ENCODE results near the gene SLC9A2. TPM values are rescaled to one million over a fixed set of nuclear protein-coding genes. Genes with fewer than 3 reads are reported as not detected.

SLC9A2 gene
- total and polyA plus RNA-seq, 2 of the 13 experiments (the other 11 are each of a cell fraction or from before 2014, with no cell fraction given): 0.02 TPM; not detected in 1

DNA sequence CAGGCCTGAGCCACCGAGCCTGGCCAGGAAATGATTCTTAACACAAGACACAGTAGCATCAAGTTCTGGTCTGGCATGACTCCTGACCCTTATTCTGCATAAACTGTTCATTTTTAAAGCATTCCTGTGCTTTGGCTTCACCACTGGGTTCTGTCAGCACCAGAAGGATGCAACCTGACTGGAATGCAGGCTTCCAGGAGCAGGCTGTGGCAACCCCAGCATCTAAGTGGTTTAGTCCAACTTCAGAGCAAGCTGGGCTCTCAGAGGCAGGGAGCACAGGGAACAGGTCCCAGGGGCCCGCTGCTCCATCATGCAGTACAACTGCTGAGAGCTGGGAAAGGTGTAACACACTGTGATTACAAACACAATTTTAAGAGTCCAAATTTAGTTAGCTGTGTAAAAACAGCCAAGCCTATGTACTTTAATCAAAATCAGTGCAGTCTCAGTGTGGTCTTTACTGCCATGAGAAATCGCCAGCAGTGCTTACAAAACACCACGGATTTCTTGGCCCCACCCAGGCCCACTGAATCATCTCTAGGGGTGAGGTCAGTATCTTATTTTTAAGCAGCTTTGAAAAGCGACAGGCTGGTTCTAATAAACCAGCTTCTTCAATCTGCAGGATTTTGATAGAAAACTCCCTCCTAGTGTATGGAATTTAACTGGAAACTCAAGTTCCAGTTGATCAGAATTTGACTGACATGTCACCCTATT lies 98.1 kb downstream of the SLC9A2 start:
- no peaks in the 10 kb centered on the region for H4K20me1 ChIP-seq (ENCODE audit: insufficient read depth, low read length)
- 98% methylated on average over 5 of the region's 5 CpGs for WGBS (ENCODE audit: low lambda C conversion rate)
- TF ChIP-seq ZSCAN12 (CRISPR knock-in tag; IDR thresholded peaks at IDR 0.05): no peak
- no peak for TF ChIP-seq ZNF30 (CRISPR knock-in tag; IDR thresholded peaks at IDR 0.05)
- TF ChIP-seq, protein P1, sequence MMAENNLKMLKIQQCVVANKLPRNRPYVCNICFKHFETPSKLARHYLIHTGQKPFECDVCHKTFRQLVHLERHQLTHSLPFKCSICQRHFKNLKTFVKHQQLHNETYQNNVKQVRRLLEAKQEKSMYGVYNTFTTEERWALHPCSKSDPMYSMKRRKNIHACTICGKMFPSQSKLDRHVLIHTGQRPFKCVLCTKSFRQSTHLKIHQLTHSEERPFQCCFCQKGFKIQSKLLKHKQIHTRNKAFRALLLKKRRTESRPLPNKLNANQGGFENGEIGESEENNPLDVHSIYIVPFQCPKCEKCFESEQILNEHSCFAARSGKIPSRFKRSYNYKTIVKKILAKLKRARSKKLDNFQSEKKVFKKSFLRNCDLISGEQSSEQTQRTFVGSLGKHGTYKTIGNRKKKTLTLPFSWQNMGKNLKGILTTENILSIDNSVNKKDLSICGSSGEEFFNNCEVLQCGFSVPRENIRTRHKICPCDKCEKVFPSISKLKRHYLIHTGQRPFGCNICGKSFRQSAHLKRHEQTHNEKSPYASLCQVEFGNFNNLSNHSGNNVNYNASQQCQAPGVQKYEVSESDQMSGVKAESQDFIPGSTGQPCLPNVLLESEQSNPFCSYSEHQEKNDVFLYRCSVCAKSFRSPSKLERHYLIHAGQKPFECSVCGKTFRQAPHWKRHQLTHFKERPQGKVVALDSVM (CRISPR knock-in tag; IDR thresholded peaks at IDR 0.05): no peak
- TF ChIP-seq RBM22 (optimal IDR thresholded peaks at IDR 0.05; ENCODE audit: low read length): peak; percentile 28
- no peak for ATAC-seq
- H3K79me2 ChIP-seq (ENCODE audit: insufficient read depth, low read length): peaks cover 3% of the 10 kb centered on the region
- H2AFZ ChIP-seq (ENCODE audit: low read length): no peak overlapping the region
- ChIA-PET POLR2A (no interaction called here), CTCF (ENCODE audit: low intra/inter-chr PET ratio, low total read pairs) (no interaction called here)
- H3K36me3 ChIP-seq (replicated peaks in 1 of 2; ENCODE audit: control insufficient read depth in 1 of 2, insufficient read depth in 2 of 2, low read length in 2 of 2): peaks cover 26 to 63% of the 10 kb centered on the region in 2 experiments
- BruUV-seq (replicated peaks): TSS peak; percentile 21
- FAIRE-seq: no peak
- 0 out of 2 replicates have a peak, but pooled peaks cover under 1% of the 10 kb centered on the region for H3K4me1 ChIP-seq (ENCODE audit: insufficient read depth, low read length)
- in situ Hi-C loops (cut with HindIII; ENCODE audit: extremely low pct_ligation_motif_present, low pct_unique_long_range_greater_than_20kb) (no loop called here), intact Hi-C loops (cut with micrococcal nuclease; ENCODE audit: unreplicated experiment) (no loop called here)
- no peaks in the 10 kb centered on the region for H3K27me3 ChIP-seq (ENCODE audit: control insufficient read depth in 1 of 2, insufficient read depth in 2 of 2, low read length in 2 of 2)
- H3K9ac ChIP-seq (ENCODE audit: insufficient read depth, low read depth, low read length): no peak overlapping the region
- no peak overlapping the region for H3K4me3 ChIP-seq (replicated peaks in 1 of 3; ENCODE audit: insufficient read depth in 1 of 3, low read depth in 2 of 3, low read length in 3 of 3)
- H3K9me3 ChIP-seq (ENCODE audit: low read length): no peaks in the 10 kb centered on the region
- no peak overlapping the region for H3K4me2 ChIP-seq (ENCODE audit: low read depth, low read length)
- H3K27ac ChIP-seq (ENCODE audit: extremely low read length, insufficient read depth, low read length): no peak overlapping the region
- DNase-seq (ENCODE audit: low spot score): no peak

Measured in HepG2 (cell line).